Neural progenitor cell (in vitro differentiated cells): ENCODE measurements around the gene DNAJB14. TPM values are rescaled to one million over a fixed set of nuclear protein-coding genes. Genes with fewer than 3 reads are reported as not detected.

Experiments
- DNase-seq: peaks from one replicate; pipeline ENCODE4 v3.0.0-alpha.2; 2016; ENCODE audit warnings: low spot score
- H2AFZ ChIP-seq: fragments of 200-600 bp; sonication (generic); replicated peaks from 2 replicates; pipeline ENCODE4 v1.6.1; 2016; ENCODE audit warnings: antibody characterized with exemption
- H3F3A ChIP-seq: fragments of 200-600 bp; sonication (generic); 2 replicates; pipeline ENCODE4 v1.6.1; 2016; ENCODE audit warnings: antibody characterized with exemption, low read depth
- H3K27ac ChIP-seq: fragments of 200-600 bp; sonication (generic); 2 replicates; pipeline ENCODE4 v1.5.1; 2016; ENCODE audit warnings: mild to moderate bottlenecking
- H3K27me3 ChIP-seq: fragments of 200-600 bp; sonication (generic); 2 replicates; pipeline ENCODE4 v1.6.1; 2016; ENCODE audit warnings: mild to moderate bottlenecking, moderate library complexity
- H3K36me3 ChIP-seq: fragments of 200-600 bp; sonication (generic); 2 replicates; pipeline ENCODE4 v1.5.1; 2016
- H3K4me1 ChIP-seq: fragments of 200-600 bp; sonication (generic); 2 replicates; pipeline ENCODE4 v1.6.1; 2016; ENCODE audit warnings: mixed run types
- H3K4me2 ChIP-seq: fragments of 200-600 bp; sonication (generic); 2 replicates; pipeline ENCODE4 v1.6.1; 2016
- H3K4me3 ChIP-seq: fragments of 200-600 bp; sonication (generic); 2 replicates; pipeline ENCODE4 v1.5.1; 2016
- H3K79me2 ChIP-seq: fragments of 200-600 bp; sonication (generic); 2 replicates; pipeline ENCODE4 v1.6.1; 2016; ENCODE audit warnings: low read depth
- H3K9ac ChIP-seq: fragments of 200-600 bp; sonication (generic); 2 replicates; pipeline ENCODE4 v1.6.1; 2016
- H3K9me3 ChIP-seq: fragments of 200-600 bp; sonication (generic); 2 replicates; pipeline ENCODE4 v1.5.1; 2016; ENCODE audit warnings: low read depth
- H4K20me1 ChIP-seq: fragments of 200-600 bp; sonication (generic); 2 replicates; pipeline ENCODE4 v1.6.1; 2016; ENCODE audit warnings: low read depth
- H3K27ac Mint-ChIP-seq: 3 replicates; pipeline ENCODE4 v1.8.0; 2021; ENCODE audit warnings: mixed read lengths
- H3K27me3 Mint-ChIP-seq: 2 replicates; pipeline ENCODE4 v1.8.0; 2022; ENCODE audit warnings: low read depth, mild to moderate bottlenecking, inconsistent platforms, moderate library complexity, mixed read lengths; ENCODE audit not compliant: insufficient read depth
- H3K36me3 Mint-ChIP-seq: 3 replicates; pipeline ENCODE4 v1.8.0; 2021; ENCODE audit warnings: mixed read lengths
- H3K4me1 Mint-ChIP-seq: 3 replicates; pipeline ENCODE4 v1.8.0; 2021; ENCODE audit warnings: mixed read lengths
- H3K4me3 Mint-ChIP-seq: 3 replicates; pipeline ENCODE4 v1.8.0; 2021; ENCODE audit warnings: mild to moderate bottlenecking, moderate library complexity, mixed read lengths
- H3K9me3 Mint-ChIP-seq: 3 replicates; pipeline ENCODE4 v1.8.0; 2020; ENCODE audit warnings: mixed read lengths
- CTCF ChIP-seq: fragments of 200-600 bp; sonication (generic); IDR thresholded peaks from 2 replicates; pipeline ENCODE4 v1.5.1; 2017; ENCODE audit warnings: antibody characterized with exemption, mild to moderate bottlenecking
- EZH2 ChIP-seq: fragments of 200-600 bp; sonication (generic); IDR thresholded peaks from 2 replicates; pipeline ENCODE4 v1.6.1; 2017; ENCODE audit warnings: antibody characterized with exemption, mild to moderate bottlenecking, moderate library complexity
- EZH2phosphoT487 ChIP-seq: fragments of 200-600 bp; sonication (generic); IDR thresholded peaks from 2 replicates; pipeline ENCODE4 v1.6.1; 2017; ENCODE audit warnings: antibody characterized with exemption
- total RNA-seq: library from RNA; depleted of rRNA; stranded (reverse); fragments of >200 nt; gene quantifications from 2 replicates; pipeline ENCODE4 v1.2.3, GENCODE V29; 2015; ENCODE audit warnings: low replicate concordance

The DNAJB14 gene
- total RNA-seq, 1 donor from 2014 or later: 56.5 TPM

GRCh38 chr4:99846891-99847290 is 99.5 kb downstream of the DNAJB14 start:
- no peak for TF ChIP-seq CTCF
- no peak for TF ChIP-seq EZH2
- TF ChIP-seq EZH2phosphoT487: no peak
- H3K4me3 Mint-ChIP-seq: no peak overlapping the region
- no peaks in the 10 kb centered on the region for H3K9me3 ChIP-seq
- H3K36me3 ChIP-seq: no peaks in the 10 kb centered on the region
- H3K36me3 Mint-ChIP-seq: no peaks in the 10 kb centered on the region
- H3K4me1 Mint-ChIP-seq: peaks cover 4% of the 10 kb centered on the region
- no peak overlapping the region for H2AFZ ChIP-seq
- H3K4me3 ChIP-seq: no peak overlapping the region
- no peaks in the 10 kb centered on the region for H3K27me3 ChIP-seq
- no peak overlapping the region for H3K27ac ChIP-seq
- H3K79me2 ChIP-seq: no peaks in the 10 kb centered on the region
- no peak overlapping the region for H3K9ac ChIP-seq
- H3K27me3 Mint-ChIP-seq: peaks cover 2% of the 10 kb centered on the region
- no peaks in the 10 kb centered on the region for H3K9me3 Mint-ChIP-seq
- no peak for DNase-seq
- no peak overlapping the region for H3K4me2 ChIP-seq
- H3F3A ChIP-seq: no peaks in the 10 kb centered on the region
- H3K4me1 ChIP-seq: no peaks in the 10 kb centered on the region
- no peak overlapping the region for H3K27ac Mint-ChIP-seq
- no peaks in the 10 kb centered on the region for H4K20me1 ChIP-seq

Other genes with a start within 250 kb of the DNAJB14 start
- not detected in 2 replicates for gene DAPP1, start 129.8 kb downstream of the DNAJB14 start, total RNA-seq
- 58.4 and 96.7 TPM in 2 replicates for gene LAMTOR3, start 52.2 kb downstream of the DNAJB14 start, total RNA-seq
- gene H2AZ1, start 3.7 kb upstream of the DNAJB14 start, total RNA-seq: 1,004 and 1,067 TPM in 2 replicates
- 26.9 and 45.9 TPM in 2 replicates for gene DDIT4L, start 243.8 kb upstream of the DNAJB14 start, total RNA-seq